Endothelial cell of hepatic sinusoid (primary cell): ENCODE data around the gene RUNDC3A.

Experiments
- in situ Hi-C: cut with HindIII; loops from 2 replicates; pipeline ENCODE4 v1.10.0; 2017; ENCODE audit warnings: low sequenced_read_pairs

Gene RUNDC3A

GRCh38 chr17:44282264-44282663, 26.1 kb upstream of the RUNDC3A start:
- in situ Hi-C loops, result no loop called here

- in situ Hi-C loops, result no loop called here
Measured at GRCh38 chr17:44283344-44284023, 24.9 kb upstream of the RUNDC3A start.

GRCh38 chr17:44284024-44284400, 24.4 kb upstream of the RUNDC3A start:
- in situ Hi-C loops, result no loop called here

- in situ Hi-C loops, result no loop called here
Measured at GRCh38 chr17:44287651-44288050, 20.8 kb upstream of the RUNDC3A start.

GRCh38 chr17:44293509-44294226, 14.7 kb upstream of the RUNDC3A start:
- in situ Hi-C loops, result no loop called here

- in situ Hi-C loops, result no loop called here
Measured at GRCh38 chr17:44297975-44298374, 10.4 kb upstream of the RUNDC3A start.

GRCh38 chr17:44304651-44305050, 3.8 kb upstream of the RUNDC3A start:
- in situ Hi-C loops, result no loop called here

GRCh38 chr17:44307387-44308186, 814 bp upstream of the RUNDC3A start:
- in situ Hi-C loops, result no loop called here

GRCh38 chr17:44308865-44309264, 464 bp downstream of the RUNDC3A start:
- in situ Hi-C loops, result no loop called here

- in situ Hi-C loops, result no loop called here
Measured at GRCh38 chr17:44309472-44309871, 1.1 kb downstream of the RUNDC3A start.

GRCh38 chr17:44310188-44310587, 1.8 kb downstream of the RUNDC3A start:
- in situ Hi-C loops, result loop anchor here (5.0 to 10.0 kb wide), 2 partner anchors 55 to 108 kb away; no protein-coding TSS in a partner anchor

GRCh38 chr17:44310609-44311376, 2.4 kb downstream of the RUNDC3A start:
- in situ Hi-C loops, result loop anchor here (5.0 to 10.0 kb wide), 2 partner anchors 56 to 108 kb away; no protein-coding TSS in a partner anchor

GRCh38 chr17:44311562-44312181, 3.3 kb downstream of the RUNDC3A start:
- in situ Hi-C loops, result loop anchor here (5.0 to 10.0 kb wide), 2 partner anchors 57 to 109 kb away; no protein-coding TSS in a partner anchor

GRCh38 chr17:44312396-44313104, 4.1 kb downstream of the RUNDC3A start:
- in situ Hi-C loops, result loop anchor here (5.0 to 10.0 kb wide), 2 partner anchors 58 to 110 kb away; no protein-coding TSS in a partner anchor

- in situ Hi-C loops, result loop anchor here (5.0 to 10.0 kb wide), 2 partner anchors 59 to 112 kb away; no protein-coding TSS in a partner anchor
Measured at GRCh38 chr17:44314031-44314430, 5.6 kb downstream of the RUNDC3A start.

GRCh38 chr17:44314524-44314868, 6.1 kb downstream of the RUNDC3A start:
- in situ Hi-C loops, result loop anchor here (5.0 to 10.0 kb wide), 2 partner anchors 60 to 112 kb away; no protein-coding TSS in a partner anchor

GRCh38 chr17:44314869-44315661, 6.7 kb downstream of the RUNDC3A start:
- in situ Hi-C loops, result loop anchor here (5.0 to 10.0 kb wide), 2 partner anchors 60 to 113 kb away; no protein-coding TSS in a partner anchor
